B cell (primary cell): ENCODE data around the gene CSMD2. TPM values are rescaled to one million over a fixed set of nuclear protein-coding genes. Genes with fewer than 3 reads are reported as not detected.

Experiments
- ATAC-seq: fragments of 200-7000 bp; cut with Tn5 transposase; one replicate; pipeline ENCODE4 v1.10.0; 2021; ENCODE audit warnings: low read depth, mild to moderate bottlenecking, moderate number of reproducible peaks, moderate library complexity
- CTCF ChIA-PET: fragments of 350-600 bp; sonication (Branson Sonifier 250); formaldehyde crosslinking; loops from one replicate; lab custom pipeline; 2021; ENCODE audit warnings: antibody characterized with exemption, inconsistent platforms; lab: Charles Lee
- POLR2A ChIA-PET: fragments of 350-600 bp; sonication (Branson Sonifier 250); formaldehyde crosslinking; loops from one replicate; lab custom pipeline; 2021; ENCODE audit warnings: antibody characterized with exemption; lab: Charles Lee
- DNase-seq: peaks from one replicate; pipeline ENCODE4 v3.0.0; 2013
- H2AFZ ChIP-seq: 2 replicates; pipeline ENCODE4 v1.6.1; 2012; ENCODE audit warnings: mild to moderate bottlenecking, low read depth, low read length; ENCODE audit not compliant: insufficient read depth, poor library complexity, severe bottlenecking
- H3K27ac ChIP-seq, 2 donors: 1 replicate in 1 of 2; 2 replicates in 1 of 2; pipeline ENCODE4 v1.5.1; 2012 to 2013; ENCODE audit warnings: low read length in 2 of 2, mild to moderate bottlenecking in 2 of 2, moderate library complexity in 1 of 2
- H3K27me3 ChIP-seq, 4 experiments: fragments of 200-600 bp in 1 of 4; sonication (generic) in 1 of 4; replicated peaks in 1 of 4; 1 replicate in 2 of 4; 2 replicates in 2 of 4; pipeline versions ENCODE4 v1.6.1 to v1.7.0; 2013 to 2016; ENCODE audit warnings: low read length in 3 of 4, mild to moderate bottlenecking in 2 of 4, mixed read lengths in 1 of 4, moderate library complexity in 1 of 4; ENCODE audit not compliant: insufficient read depth in 4 of 4, control insufficient read depth in 3 of 4; ENCODE audit errors: control extremely low read depth in 1 of 4
- H3K36me3 ChIP-seq, 2 experiments: replicated peaks in 1 of 2; 1 replicate in 1 of 2; 2 replicates in 1 of 2; pipeline versions ENCODE4 v1.6.1 to v1.7.1; 2013; ENCODE audit warnings: low read length in 1 of 2; ENCODE audit not compliant: insufficient read depth in 2 of 2, control insufficient read depth in 1 of 2; ENCODE audit errors: control extremely low read depth in 1 of 2, extremely low read depth in 1 of 2
- H3K4me1 ChIP-seq, 2 donors: fragments of 200-600 bp in 1 of 2; sonication (generic) in 1 of 2; 1 replicate in 1 of 2; 2 replicates in 1 of 2; pipeline versions ENCODE4 v1.5.1 to v1.6.1; 2013 to 2017; ENCODE audit warnings: low read length in 2 of 2; ENCODE audit not compliant: control insufficient read depth in 2 of 2, insufficient read depth in 2 of 2
- H3K4me2 ChIP-seq: replicated peaks from 2 replicates; pipeline ENCODE3; 2012; ENCODE audit warnings: mild to moderate bottlenecking, low read depth, low read length; ENCODE audit not compliant: poor library complexity, severe bottlenecking
- H3K4me3 ChIP-seq, 5 experiments: fragments of 200-600 bp in 1 of 5; sonication (generic) in 1 of 5; 1 replicate in 3 of 5; 2 replicates in 2 of 5; pipeline versions ENCODE4 v1.5.1 to v1.7.0; 2011 to 2016; ENCODE audit warnings: low read length in 4 of 5, mild to moderate bottlenecking in 4 of 5, low read depth in 2 of 5, control low read depth in 1 of 5, moderate library complexity in 1 of 5; ENCODE audit not compliant: insufficient read depth in 1 of 5; ENCODE audit errors: control extremely low read depth in 1 of 5, extremely low read depth in 1 of 5
- H3K79me2 ChIP-seq: fragments of 200-600 bp; sonication (generic); one replicate; pipeline ENCODE4 v1.6.0; 2016; ENCODE audit warnings: low read length; ENCODE audit not compliant: control insufficient read depth, insufficient read depth
- H3K9ac ChIP-seq: fragments of 200-600 bp; sonication (generic); 2 replicates; pipeline ENCODE4 v1.6.1; 2017; ENCODE audit warnings: mild to moderate bottlenecking, low read length, moderate library complexity
- H3K9me3 ChIP-seq, 3 donors: one replicate each; pipeline versions ENCODE4 v1.6.1 to v1.7.1; 2013; ENCODE audit warnings: low read length in 2 of 3; ENCODE audit not compliant: control insufficient read depth in 2 of 3, insufficient read depth in 1 of 3; ENCODE audit errors: control extremely low read depth in 1 of 3
- H4K20me1 ChIP-seq: 2 replicates; pipeline ENCODE4 v1.6.0; 2012; ENCODE audit warnings: mild to moderate bottlenecking, low read length; ENCODE audit not compliant: insufficient read depth, control insufficient read depth, poor library complexity, severe bottlenecking
- H3K27ac Mint-ChIP-seq: one replicate; pipeline ENCODE4 v1.8.0; 2021; ENCODE audit warnings: mixed read lengths
- H3K27me3 Mint-ChIP-seq: one replicate; pipeline ENCODE4 v1.8.0; 2021; ENCODE audit warnings: mixed read lengths
- H3K4me1 Mint-ChIP-seq: one replicate; pipeline ENCODE4 v1.8.0; 2021; ENCODE audit warnings: mixed read lengths
- H3K4me3 Mint-ChIP-seq: one replicate; pipeline ENCODE4 v1.8.0; 2021; ENCODE audit warnings: mixed read lengths
- H3K9me3 Mint-ChIP-seq: one replicate; pipeline ENCODE4 v1.8.0; 2022; ENCODE audit warnings: mixed read lengths; ENCODE audit not compliant: insufficient read depth
- EZH2 ChIP-seq: IDR thresholded peaks from 2 replicates; pipeline ENCODE4 v1.6.1; 2012; ENCODE audit warnings: borderline replicate concordance, low read depth, mild to moderate bottlenecking, moderate library complexity, low read length; ENCODE audit not compliant: insufficient read depth, poor library complexity, severe bottlenecking
- WGBS: methylation state at CpG from one replicate; pipeline ENCODE4 v1.1.5; 2013; ENCODE audit warnings: missing lambda C conversion rate; ENCODE audit not compliant: insufficient coverage; 5-methylcytosine and 5-hydroxymethylcytosine counted together
- intact Hi-C: fragments of 100-400 bp; cut with micrococcal nuclease; formaldehyde crosslinking; loops from one replicate; pipeline ENCODE4 v1.10.0; 2022
- polyA plus RNA-seq: library from polyadenylated mRNA; depleted of rRNA; stranded (reverse); fragments of >200 nt; gene quantifications from 2 replicates; pipeline ENCODE4 v1.2.3, GENCODE V29; 2012
- total RNA-seq, 2 donors: library from RNA; stranded (reverse); fragments of 120-200 nt in 1 of 2; gene quantifications; 1 replicate in 1 of 2; 2 replicates in 1 of 2; pipeline versions ENCODE4 v1.2.3 to v1.2.4, GENCODE V29; 2013 to 2022
- TF ChIP-seq, protein P1 (sequence below): fragments of 200-600 bp; IDR thresholded peaks from one replicate; pipeline ENCODE4 v1.8.0; 2022; ENCODE audit warnings: antibody characterized with exemption, mild to moderate bottlenecking

The CSMD2 gene
- total and polyA plus RNA-seq, 2 donors (not counting 1 experiment from before 2014, with no cell fraction given), result not detected

DNA sequence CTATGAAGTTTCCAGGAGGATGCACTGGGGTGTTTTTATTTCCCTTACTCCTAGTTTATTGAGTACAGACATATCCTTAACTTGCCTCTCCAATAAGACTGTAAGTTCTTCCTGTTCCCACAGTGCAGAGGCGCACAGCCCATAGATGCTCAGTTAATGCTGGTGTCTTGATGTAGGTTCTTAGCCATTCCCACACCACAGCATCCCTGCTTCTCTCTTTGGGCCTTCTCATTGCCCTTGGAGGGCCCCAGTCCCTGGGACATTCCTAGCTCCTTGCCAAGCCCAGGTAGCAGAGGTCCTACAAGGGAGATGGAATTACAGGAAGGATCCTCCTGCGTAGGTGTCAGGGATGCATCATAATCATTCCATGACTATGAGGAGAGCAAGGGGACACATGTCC, 362.8 kb downstream of the CSMD2 start:
- POLR2A ChIA-PET, result no interaction called here
- Histone ChIP-seq H2AFZ (no peak overlapping the region), H3K79me2 (no peaks in the 10 kb centered on the region), H3K9ac (no peak overlapping the region), H3K4me3 (no peak overlapping the region), H3K4me1 (no peaks in the 10 kb centered on the region), H3K9me3 (peaks cover 0 to 16% (median 0%) of the 10 kb centered on the region in 3 donors), H3K27ac (no peak overlapping the region), H3K4me2 (no peak overlapping the region), H3K36me3 (no peaks in the 10 kb centered on the region), H4K20me1 (no peaks in the 10 kb centered on the region), H3K27me3 (no peaks in the 10 kb centered on the region)
- Mint-ChIP-seq H3K27me3 (peaks cover 8% of the 10 kb centered on the region), H3K4me3 (no peak overlapping the region), H3K27ac (no peak overlapping the region), H3K4me1 (no peaks in the 10 kb centered on the region), H3K9me3 (peaks cover 10% of the 10 kb centered on the region)
- CTCF ChIA-PET, result no interaction called here
- WGBS, result 100% methylated on average over 2 of the region's 2 CpGs
- ATAC-seq (no peak), DNase-seq (no peak)
- intact Hi-C loops, result no loop called here
- no peak for TF ChIP-seq EZH2
- TF ChIP-seq, protein P1, sequence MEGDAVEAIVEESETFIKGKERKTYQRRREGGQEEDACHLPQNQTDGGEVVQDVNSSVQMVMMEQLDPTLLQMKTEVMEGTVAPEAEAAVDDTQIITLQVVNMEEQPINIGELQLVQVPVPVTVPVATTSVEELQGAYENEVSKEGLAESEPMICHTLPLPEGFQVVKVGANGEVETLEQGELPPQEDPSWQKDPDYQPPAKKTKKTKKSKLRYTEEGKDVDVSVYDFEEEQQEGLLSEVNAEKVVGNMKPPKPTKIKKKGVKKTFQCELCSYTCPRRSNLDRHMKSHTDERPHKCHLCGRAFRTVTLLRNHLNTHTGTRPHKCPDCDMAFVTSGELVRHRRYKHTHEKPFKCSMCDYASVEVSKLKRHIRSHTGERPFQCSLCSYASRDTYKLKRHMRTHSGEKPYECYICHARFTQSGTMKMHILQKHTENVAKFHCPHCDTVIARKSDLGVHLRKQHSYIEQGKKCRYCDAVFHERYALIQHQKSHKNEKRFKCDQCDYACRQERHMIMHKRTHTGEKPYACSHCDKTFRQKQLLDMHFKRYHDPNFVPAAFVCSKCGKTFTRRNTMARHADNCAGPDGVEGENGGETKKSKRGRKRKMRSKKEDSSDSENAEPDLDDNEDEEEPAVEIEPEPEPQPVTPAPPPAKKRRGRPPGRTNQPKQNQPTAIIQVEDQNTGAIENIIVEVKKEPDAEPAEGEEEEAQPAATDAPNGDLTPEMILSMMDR, result no peak

DNA sequence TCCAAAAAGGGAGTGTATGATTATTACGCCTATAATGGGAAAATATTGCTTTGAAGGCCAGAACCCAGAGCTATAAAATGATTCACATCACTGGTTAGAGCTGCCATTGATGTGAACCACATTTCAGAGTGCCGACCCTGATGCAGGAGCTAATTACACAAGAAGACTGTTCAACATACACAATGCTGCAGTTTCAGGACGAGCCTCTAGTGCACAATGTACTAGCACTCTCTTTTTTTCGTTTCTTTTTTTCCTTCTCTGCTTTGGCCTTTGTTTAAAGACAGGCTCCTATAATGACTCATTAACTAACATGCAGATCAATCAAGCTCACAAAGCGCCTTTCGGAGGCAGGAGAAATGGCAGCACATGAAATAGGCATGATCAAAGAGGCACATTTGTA, 367.2 kb downstream of the CSMD2 start:
- ATAC-seq (no peak), DNase-seq (no peak)
- Histone ChIP-seq H3K4me1 (no peaks in the 10 kb centered on the region), H3K36me3 (no peaks in the 10 kb centered on the region), H3K27me3 (no peaks in the 10 kb centered on the region), H3K79me2 (no peaks in the 10 kb centered on the region), H4K20me1 (no peaks in the 10 kb centered on the region), H3K4me2 (no peak overlapping the region), H3K27ac (no peak overlapping the region), H3K9ac (no peak overlapping the region), H3K9me3 (peaks cover 0 to 27% (median 3%) of the 10 kb centered on the region in 3 donors), H3K4me3 (no peak overlapping the region), H2AFZ (no peak overlapping the region)
- H3K27me3 Mint-ChIP-seq, result peaks cover 9% of the 10 kb centered on the region
- TF ChIP-seq, protein P1, result no peak
- no peak for TF ChIP-seq EZH2
- no peaks in the 10 kb centered on the region for H3K4me1 Mint-ChIP-seq
- intact Hi-C loops, result no loop called here
- POLR2A ChIA-PET, result no interaction called here
- H3K4me3 Mint-ChIP-seq, result no peak overlapping the region
- CTCF ChIA-PET, result no interaction called here
- 84% methylated on average over 6 of the region's 6 CpGs for WGBS
- H3K27ac Mint-ChIP-seq, result no peak overlapping the region
- peaks cover 20% of the 10 kb centered on the region for H3K9me3 Mint-ChIP-seq
